ENCODE measurements around the gene ATP5MK. TPM values are rescaled to one million over a fixed set of nuclear protein-coding genes. Genes with fewer than 3 reads are reported as not detected.

Gene ATP5MK
- total and polyA plus RNA-seq, 12 donors, result 173 to 1,315 (median 432) TPM

DNA sequence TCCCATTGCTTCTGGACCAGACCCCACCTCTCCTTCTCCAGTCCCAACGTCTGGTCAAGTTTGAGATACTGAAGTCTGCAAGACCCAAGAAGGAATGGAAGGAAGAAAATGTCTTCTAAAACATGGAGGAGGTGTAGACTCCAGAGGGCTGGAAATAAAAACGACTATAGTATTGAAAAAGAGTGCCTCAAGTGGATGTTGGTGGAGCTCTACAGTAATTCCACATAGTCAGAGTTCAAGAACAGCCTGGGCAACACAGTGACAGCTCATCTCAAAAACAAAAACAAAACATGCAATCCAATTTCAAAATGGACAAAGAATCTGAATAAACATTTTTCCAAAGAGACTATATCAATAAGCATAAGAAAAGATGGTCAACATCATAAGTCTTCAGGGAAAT, 43.0 kb downstream of the ATP5MK start:
- H3K9me3 ChIP-seq (replicated peaks in 1 of 3), result no peaks in the 10 kb centered on the region
- intact Hi-C loops (cut with DNase I), result no loop called here

GRCh38 chr10:103350517-103351260, 45.6 kb downstream of the ATP5MK start, which contains the start of gene PCGF6:
PCGF6 (minus strand) TSS chr10:103351140; CDS start chr10:103351066, 74 bp downstream.
- 0% methylated on average over 30 to 82 of the region's 82 CpGs for WGBS, 4 donors
- DNase-seq, result peak; percentile 76 to 87 (median 80)
- H3K27ac ChIP-seq, result peak within 1 kb of the TSS; percentile 53 to 88 (median 79)

More for the DNA sequence above, 43.0 kb downstream of the ATP5MK start:
- H3K36me3 ChIP-seq (replicated peaks in 1 of 2), result peaks cover 0 to 5% of the 10 kb centered on the region in 2 donors
- no peak overlapping the region for H3K4me3 ChIP-seq
- H3K4me1 ChIP-seq (replicated peaks in 1 of 2), result peaks cover 0 to 6% of the 10 kb centered on the region in 2 donors
- no peaks in the 10 kb centered on the region for H3K27me3 ChIP-seq
- peak in 1 of 7 donors; percentile 6 for DNase-seq
- 38 to 39% (median 38%) methylated on average over 2 of the region's 2 CpGs for WGBS, 4 donors
- TF ChIP-seq POLR2A (IDR thresholded peaks at IDR 0.05) (no peak), CTCF (IDR thresholded peaks at IDR 0.05) (no peak)
- no peak overlapping the region for H3K27ac ChIP-seq

DNA sequence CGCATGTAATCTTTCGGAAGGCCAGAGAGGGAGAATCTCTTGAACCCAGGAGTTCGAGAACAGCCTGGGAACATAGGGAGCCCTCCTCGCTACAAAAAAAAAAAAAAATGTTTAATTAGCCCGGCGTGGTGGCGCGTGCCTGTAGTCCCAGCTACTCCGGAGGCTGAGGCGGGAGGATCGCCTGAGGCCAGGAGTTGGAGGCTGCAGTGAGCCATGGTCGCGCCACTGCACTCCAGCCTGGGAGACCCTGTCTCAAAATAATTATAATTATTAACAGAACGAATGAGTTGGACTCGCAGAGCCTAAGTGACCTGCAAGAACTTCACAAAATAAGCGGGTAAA, 46.1 kb downstream of the ATP5MK start:
- H3K4me3 ChIP-seq, result peak overlapping the region; percentile 62 to 98 (median 84)
- peaks cover 0 to 6% of the 10 kb centered on the region in 2 donors for H3K4me1 ChIP-seq (replicated peaks in 1 of 2)
- intact Hi-C loops (cut with DNase I), result no loop called here
- no peaks in the 10 kb centered on the region for H3K27me3 ChIP-seq
- DNase-seq, result peak in 1 of 7 donors; percentile 37
- H3K9me3 ChIP-seq (replicated peaks in 1 of 3), result no peaks in the 10 kb centered on the region
- H3K36me3 ChIP-seq (replicated peaks in 1 of 2), result peaks cover 0 to 31% of the 10 kb centered on the region in 2 donors
- 57 to 60% (median 59%) methylated on average over 16 of the region's 16 CpGs for WGBS, 4 donors
- TF ChIP-seq POLR2A (IDR thresholded peaks at IDR 0.05), result no peak
- no peak for TF ChIP-seq CTCF (IDR thresholded peaks at IDR 0.05)
- H3K27ac ChIP-seq, result peak overlapping the region in 4 of 5 donors; percentile 71 to 88 (median 80)

More at GRCh38 chr10:103350517-103351260, 45.6 kb downstream of the ATP5MK start, which contains the start of gene PCGF6:
- peaks cover 0 to 6% of the 10 kb centered on the region in 2 donors for H3K4me1 ChIP-seq (replicated peaks in 1 of 2)
- H3K4me3 ChIP-seq, result peak within 1 kb of the TSS; percentile 62 to 98 (median 84)
- H3K36me3 ChIP-seq (replicated peaks in 1 of 2), result peaks cover 0 to 26% of the 10 kb centered on the region in 2 donors
- no peaks in the 10 kb centered on the region for H3K9me3 ChIP-seq (replicated peaks in 1 of 3)
- TF ChIP-seq POLR2A (IDR thresholded peaks at IDR 0.05) (peak in 1 of 2 donors; percentile 6), CTCF (IDR thresholded peaks at IDR 0.05) (no peak)
- intact Hi-C loops (cut with DNase I), result no loop called here
- H3K27me3 ChIP-seq, result no peaks in the 10 kb centered on the region

MicroRNA genes within 50 kb of the gene (microRNA counts, 767-probe panel; counts per million panel counts)
- microRNA hsa-miR-1307-3p, result 0 counts per million in 2 donors

Small RNAs within 50 kb of the gene (microRNA-seq; reads per million reads assigned to microRNA genes)
- 1,033 to 2,092 (median 1,117) reads per million in 3 donors for gene MIR1307

Other genes starting within 250 kb of the ATP5MK start
- gene NT5C2, start 203.2 kb downstream of the ATP5MK start, total RNA-seq, result 100 to 1,000 TPM in 1 of 9 donors, 10 to 100 TPM in 8; 23.2 to 101 (median 71.6) TPM
- gene NT5C2, start 203.2 kb downstream of the ATP5MK start, polyA plus RNA-seq, result 10 to 100 TPM; 32.9 to 92.5 (median 33.2) TPM
- under 1 TPM in 1 of 9 donors, not detected in 8; 0.11 TPM for gene RPEL1, start 150.6 kb downstream of the ATP5MK start, total RNA-seq
- under 1 TPM in 1 of 3 donors, not detected in 2; 0.09 TPM for gene RPEL1, start 150.6 kb downstream of the ATP5MK start, polyA plus RNA-seq
- gene INA, start 119.3 kb downstream of the ATP5MK start, total RNA-seq, result 10 to 100 TPM in 2 of 9 donors, 1 to 10 TPM in 2, under 1 TPM in 4, not detected in 1; 0.18 to 11.1 (median 3.9) TPM
- 10 to 100 TPM in 2 of 3 donors, 1 to 10 TPM in 1; 4.7 to 18.3 (median 14.8) TPM for gene INA, start 119.3 kb downstream of the ATP5MK start, polyA plus RNA-seq
- gene PCGF6, start 45.3 kb downstream of the ATP5MK start, total RNA-seq, result 10 to 100 TPM in 2 of 9 donors, 1 to 10 TPM in 7; 3.1 to 12.3 (median 7.4) TPM
- 1 to 10 TPM; 6.4 to 7.8 (median 7.1) TPM for gene PCGF6, start 45.3 kb downstream of the ATP5MK start, polyA plus RNA-seq
- gene TAF5, start 28.5 kb downstream of the ATP5MK start, total RNA-seq, result 1 to 10 TPM; 1.6 to 6.4 (median 4.0) TPM
- gene TAF5, start 28.5 kb downstream of the ATP5MK start, polyA plus RNA-seq, result 1 to 10 TPM; 1.5 to 3.7 (median 2.5) TPM
- gene PDCD11, start 151 bp upstream of the ATP5MK start, total RNA-seq, result 10 to 100 TPM; 13.6 to 30.9 (median 21.1) TPM
- gene PDCD11, start 151 bp upstream of the ATP5MK start, polyA plus RNA-seq, result 10 to 100 TPM; 20.4 to 39.7 (median 21.4) TPM
- gene CALHM2, start 55.9 kb upstream of the ATP5MK start, total RNA-seq, result 10 to 100 TPM in 8 of 9 donors, 1 to 10 TPM in 1; 3.8 to 56.8 (median 39.8) TPM
- gene CALHM2, start 55.9 kb upstream of the ATP5MK start, polyA plus RNA-seq, result 10 to 100 TPM in 2 of 3 donors, 1 to 10 TPM in 1; 9.6 to 33.1 (median 25.3) TPM
- gene CALHM1, start 62.4 kb upstream of the ATP5MK start, total RNA-seq, result not detected
- not detected for gene CALHM1, start 62.4 kb upstream of the ATP5MK start, polyA plus RNA-seq
- gene CALHM3, start 82.8 kb upstream of the ATP5MK start, total RNA-seq, result not detected
- under 1 TPM in 1 of 3 donors, not detected in 2; 0.03 TPM for gene CALHM3, start 82.8 kb upstream of the ATP5MK start, polyA plus RNA-seq
- gene NEURL1, start 97.2 kb upstream of the ATP5MK start, total RNA-seq, result 1 to 10 TPM in 4 of 9 donors, under 1 TPM in 2, not detected in 3; 0.18 to 7.7 (median 2.3) TPM
- gene NEURL1, start 97.2 kb upstream of the ATP5MK start, polyA plus RNA-seq, result 10 to 100 TPM in 1 of 3 donors, 1 to 10 TPM in 2; 1.0 to 12.5 (median 2.3) TPM

All from adrenal gland (tissue), 12 donors.